ENCODE data around the gene KRT28.
"Not testable (repeated sequence)": the region's sequence is repeated elsewhere in the genome, so short reads cannot be mapped to it uniquely, and the experiment has no call there.

KRT28 gene

GRCh38 chr17:40818343-40818732, 18.6 kb upstream of the KRT28 start:
- no peak for DNase-seq

GRCh38 chr17:40817103-40817682, 17.4 kb upstream of the KRT28 start:
- no peak for DNase-seq

- DNase-seq: no peak
Observed at GRCh38 chr17:40816569-40816968, 16.8 kb upstream of the KRT28 start.

- no peak for DNase-seq
Observed at GRCh38 chr17:40815381-40815780, 15.6 kb upstream of the KRT28 start.

- not testable (repeated sequence) for DNase-seq
Observed at GRCh38 chr17:40814657-40815056, 14.9 kb upstream of the KRT28 start.

- DNase-seq: no peak
Observed at GRCh38 chr17:40813804-40814203, 14.0 kb upstream of the KRT28 start.

GRCh38 chr17:40812639-40813038, 12.9 kb upstream of the KRT28 start:
- DNase-seq: no peak

- DNase-seq: no peak
Observed at GRCh38 chr17:40810494-40810893, 10.7 kb upstream of the KRT28 start.

- DNase-seq: no peak
Observed at GRCh38 chr17:40809721-40810421, 10.1 kb upstream of the KRT28 start.

- no peak for DNase-seq
Observed at GRCh38 chr17:40806131-40806530, 6.4 kb upstream of the KRT28 start.

- peak; percentile 86 for DNase-seq
Observed at GRCh38 chr17:40803617-40804082, 3.9 kb upstream of the KRT28 start.

- DNase-seq: no peak
Observed at GRCh38 chr17:40801157-40801556, 1.4 kb upstream of the KRT28 start.

- no peak for DNase-seq
Observed at GRCh38 chr17:40800381-40800780, 622 bp upstream of the KRT28 start.

- no peak for DNase-seq
Observed at GRCh38 chr17:40796846-40797245, 2.9 kb downstream of the KRT28 start.

- no peak for DNase-seq
Observed at GRCh38 chr17:40795019-40795667, 4.6 kb downstream of the KRT28 start.

GRCh38 chr17:40794466-40794865, 5.3 kb downstream of the KRT28 start:
- DNase-seq: no peak

GRCh38 chr17:40793832-40794231, 5.9 kb downstream of the KRT28 start:
- DNase-seq: no peak

- no peak for DNase-seq
Observed at GRCh38 chr17:40791787-40792436, 7.8 kb downstream of the KRT28 start.

- no peak for DNase-seq
Observed at GRCh38 chr17:40791111-40791510, 8.6 kb downstream of the KRT28 start.

- no peak for DNase-seq
Observed at GRCh38 chr17:40782450-40782849, 17.3 kb downstream of the KRT28 start, which contains the start of gene KRT27. KRT27 (minus strand) TSS chr17:40782550; CDS start chr17:40782493, 57 bp downstream.

GRCh38 chr17:40779181-40779909, 20.4 kb downstream of the KRT28 start:
- peak; percentile 8 for DNase-seq

GRCh38 chr17:40778461-40778860, 21.3 kb downstream of the KRT28 start:
- no peak for DNase-seq

GRCh38 chr17:40777971-40778370, 21.8 kb downstream of the KRT28 start:
- no peak for DNase-seq
